Retinal pigment epithelial cell (primary cell): Measurements from ENCODE around the gene CDC20.

Experiments
- DNase-seq: peaks from one replicate; pipeline ENCODE4 v3.0.0-alpha.2; 2010; ENCODE audit warnings: low read depth
- H3K4me3 ChIP-seq: 2 replicates; pipeline ENCODE4 v1.5.1; 2011; ENCODE audit warnings: mild to moderate bottlenecking, low read length, control low read depth, moderate library complexity
- TF ChIP-seq, protein P1 (sequence below): conservative IDR thresholded peaks from 2 replicates; pipeline ENCODE4 v1.5.1; 2011; ENCODE audit warnings: low read depth, low read length, control low read depth, inconsistent platforms

The CDC20 gene

DNA sequence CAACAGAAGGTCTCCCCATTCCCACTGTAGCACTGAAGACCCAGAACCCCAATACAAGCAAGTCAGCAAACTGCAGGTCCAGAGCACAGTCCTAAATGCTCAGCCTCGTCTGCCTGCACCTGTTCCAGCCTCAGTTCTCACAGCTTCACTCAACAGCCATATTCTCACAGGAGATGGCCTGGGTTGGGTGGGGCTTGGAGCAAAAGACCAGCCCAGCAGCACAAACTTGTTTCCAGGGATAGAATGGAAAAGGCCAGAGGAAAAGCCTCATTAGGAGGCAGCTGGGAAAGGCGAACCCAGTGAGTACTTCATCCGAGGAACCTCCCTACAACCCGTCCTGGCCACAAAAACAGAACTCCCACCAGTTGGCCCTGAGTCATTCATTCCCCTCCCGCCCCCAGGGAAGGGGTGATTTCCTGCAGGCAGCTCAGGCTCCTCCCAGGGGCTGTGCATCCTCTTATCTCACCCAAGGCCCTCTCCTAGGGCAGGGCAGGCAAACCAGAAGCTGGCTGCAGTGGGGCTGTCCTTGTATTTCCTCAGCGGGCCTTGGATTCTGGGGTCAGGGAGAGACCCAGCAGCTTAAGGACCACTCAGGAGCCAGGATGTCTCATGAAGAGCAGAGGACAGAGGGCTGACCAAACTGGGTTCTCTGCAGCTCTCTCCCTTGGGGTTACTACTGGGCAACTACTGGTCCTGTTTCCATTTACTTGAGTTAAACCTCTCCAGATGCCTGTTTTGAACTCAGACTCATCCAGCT lies 28.6 kb upstream of the CDC20 start:
- DNase-seq = no peak
- TF ChIP-seq, protein P1, sequence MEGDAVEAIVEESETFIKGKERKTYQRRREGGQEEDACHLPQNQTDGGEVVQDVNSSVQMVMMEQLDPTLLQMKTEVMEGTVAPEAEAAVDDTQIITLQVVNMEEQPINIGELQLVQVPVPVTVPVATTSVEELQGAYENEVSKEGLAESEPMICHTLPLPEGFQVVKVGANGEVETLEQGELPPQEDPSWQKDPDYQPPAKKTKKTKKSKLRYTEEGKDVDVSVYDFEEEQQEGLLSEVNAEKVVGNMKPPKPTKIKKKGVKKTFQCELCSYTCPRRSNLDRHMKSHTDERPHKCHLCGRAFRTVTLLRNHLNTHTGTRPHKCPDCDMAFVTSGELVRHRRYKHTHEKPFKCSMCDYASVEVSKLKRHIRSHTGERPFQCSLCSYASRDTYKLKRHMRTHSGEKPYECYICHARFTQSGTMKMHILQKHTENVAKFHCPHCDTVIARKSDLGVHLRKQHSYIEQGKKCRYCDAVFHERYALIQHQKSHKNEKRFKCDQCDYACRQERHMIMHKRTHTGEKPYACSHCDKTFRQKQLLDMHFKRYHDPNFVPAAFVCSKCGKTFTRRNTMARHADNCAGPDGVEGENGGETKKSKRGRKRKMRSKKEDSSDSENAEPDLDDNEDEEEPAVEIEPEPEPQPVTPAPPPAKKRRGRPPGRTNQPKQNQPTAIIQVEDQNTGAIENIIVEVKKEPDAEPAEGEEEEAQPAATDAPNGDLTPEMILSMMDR = no peak
- H3K4me3 ChIP-seq = no peak overlapping the region

DNA sequence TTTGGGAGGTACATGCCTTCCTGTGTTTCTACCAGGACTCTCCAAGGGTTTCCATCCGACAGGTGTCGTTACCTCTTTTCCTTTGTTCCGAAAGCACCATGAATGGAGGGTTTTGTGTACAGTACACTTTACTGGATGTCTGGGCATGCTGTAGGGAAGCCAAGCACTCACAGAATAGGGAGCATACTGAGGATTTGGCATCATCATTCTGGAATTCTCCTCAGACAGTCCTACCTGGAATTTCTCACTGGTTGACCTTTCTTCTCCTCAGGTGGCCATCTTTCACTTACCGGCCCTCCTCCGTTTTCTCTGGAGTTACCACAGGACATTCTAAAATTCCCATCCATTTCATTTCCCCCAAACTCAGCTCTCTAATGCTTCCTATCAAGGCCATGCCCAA lies 27.1 kb upstream of the CDC20 start:
- DNase-seq = no peak
- H3K4me3 ChIP-seq = no peak overlapping the region
- TF ChIP-seq, protein P1 = no peak

DNA sequence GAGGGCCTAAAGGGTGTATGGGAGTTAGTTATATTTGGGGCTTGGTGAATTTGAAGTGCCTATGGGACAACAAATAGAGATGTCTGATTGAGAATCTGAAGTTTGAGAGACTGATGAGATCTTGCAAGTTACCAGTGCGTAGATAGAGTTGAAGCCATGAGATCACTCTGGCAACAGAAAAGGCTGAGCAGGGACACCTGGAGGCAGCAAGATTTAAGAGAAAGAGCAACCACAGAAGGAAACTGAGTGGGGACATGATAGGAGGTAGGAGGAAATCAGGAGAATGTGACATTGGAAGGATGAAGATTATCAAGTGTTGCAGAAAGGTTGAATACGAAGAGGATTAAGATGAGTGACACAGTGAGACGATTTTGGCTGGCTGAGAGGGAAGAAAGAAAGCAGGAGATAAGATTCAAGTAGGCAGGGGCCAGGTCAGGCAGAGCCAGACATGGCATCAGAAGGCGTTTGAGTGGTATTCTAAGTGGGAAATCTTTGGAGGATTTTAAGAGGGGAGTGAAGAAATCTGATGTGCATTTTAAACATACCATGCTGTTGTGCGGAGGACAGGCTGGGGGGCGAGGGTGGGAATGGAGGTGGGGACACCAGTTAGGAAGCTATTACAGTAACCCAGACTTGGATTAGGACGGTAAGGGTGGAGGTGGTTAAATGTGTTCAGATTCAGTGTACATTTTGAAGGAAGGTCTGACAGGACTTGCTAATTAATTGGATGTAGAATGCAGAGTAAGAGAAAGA lies 24.2 kb upstream of the CDC20 start:
- DNase-seq = no peak
- TF ChIP-seq, protein P1 = no peak
- H3K4me3 ChIP-seq = no peak overlapping the region

- DNase-seq = no peak
- TF ChIP-seq, protein P1 = no peak
- no peak within 1 kb of the TSS for H3K4me3 ChIP-seq
These were observed 21.2 kb upstream of the CDC20 start, which contains the start of gene MPL for GRCh38 chr1:43337588-43337987. MPL (plus strand) TSS chr1:43337818; CDS start chr1:43337849, 31 bp downstream.

- DNase-seq = no peak
These were observed 20.8 kb upstream of the CDC20 start for GRCh38 chr1:43338001-43338400.

DNA sequence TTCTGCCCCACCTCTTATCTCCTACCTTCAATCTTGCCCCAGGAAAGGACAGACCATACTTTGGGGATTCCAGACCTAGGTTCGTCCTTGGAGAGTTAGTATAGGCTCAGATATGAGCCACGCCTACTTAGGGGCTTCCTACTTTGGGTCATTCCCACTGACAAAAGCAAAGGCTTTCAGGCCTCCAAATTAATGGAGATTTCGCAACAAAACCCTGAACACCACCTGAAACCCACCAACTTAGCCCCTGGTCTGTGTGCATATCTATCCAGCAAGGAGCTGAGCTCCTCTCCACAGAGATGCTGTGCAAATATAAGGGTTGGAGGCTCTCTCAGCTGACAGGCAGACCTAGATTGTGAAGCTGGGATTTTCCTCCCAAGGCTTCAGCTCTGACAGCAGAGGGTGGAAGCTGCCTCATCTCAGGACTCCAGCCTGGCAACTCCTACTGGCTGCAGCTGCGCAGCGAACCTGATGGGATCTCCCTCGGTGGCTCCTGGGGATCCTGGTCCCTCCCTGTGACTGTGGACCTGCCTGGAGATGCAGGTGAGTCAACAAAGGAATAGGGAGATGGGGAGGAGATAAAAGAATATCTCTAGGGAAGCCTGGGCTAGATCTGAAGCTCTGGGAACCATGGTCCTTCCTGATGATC lies 19.1 kb upstream of the CDC20 start:
- TF ChIP-seq, protein P1 = no peak
- DNase-seq = no peak
- H3K4me3 ChIP-seq = no peak overlapping the region

More at GRCh38 chr1:43338001-43338400, 20.8 kb upstream of the CDC20 start:
- TF ChIP-seq, protein P1 = no peak
- no peak overlapping the region for H3K4me3 ChIP-seq
